ENCODE data around the gene SNCB. TPM values are rescaled to one million over a fixed set of nuclear protein-coding genes. Genes with fewer than 3 reads are reported as not detected.

SNCB gene
- total and polyA plus RNA-seq, 2 of the 13 experiments (the other 11 are each of a cell fraction or from before 2014, with no cell fraction given), result not detected

GRCh38 chr5:176675676-176676360 is 45.5 kb upstream of the SNCB start:
- Histone ChIP-seq H3K4me2 (ENCODE audit: low read depth, low read length) (peak overlapping the region; percentile 55), H2AFZ (ENCODE audit: low read length) (no peak overlapping the region), H3K9ac (ENCODE audit: insufficient read depth, low read depth, low read length) (no peak overlapping the region), H3K36me3 (replicated peaks in 1 of 2; ENCODE audit: control insufficient read depth in 1 of 2, insufficient read depth in 2 of 2, low read length in 2 of 2) (no peaks in the 10 kb centered on the region), H3K79me2 (ENCODE audit: insufficient read depth, low read length) (no peaks in the 10 kb centered on the region), H3K9me3 (ENCODE audit: low read length) (no peaks in the 10 kb centered on the region), H4K20me1 (ENCODE audit: insufficient read depth, low read length) (no peaks in the 10 kb centered on the region), H3K4me1 (ENCODE audit: insufficient read depth, low read length) (peaks cover 39% of the 10 kb centered on the region), H3K27me3 (ENCODE audit: control insufficient read depth in 1 of 2, insufficient read depth in 2 of 2, low read length in 2 of 2) (peaks cover 4 to 6% of the 10 kb centered on the region in 2 experiments; a peak in 3 of 5 replicates), H3K4me3 (replicated peaks in 1 of 3; ENCODE audit: insufficient read depth in 1 of 3, low read depth in 2 of 3, low read length in 3 of 3) (peak overlapping the region in 1 of 3 experiments; percentile 29; a peak in 1 of 6 replicates), H3K27ac (ENCODE audit: extremely low read length, insufficient read depth, low read length) (peak overlapping the region; percentile 12)
- in situ Hi-C loops (cut with HindIII; ENCODE audit: extremely low pct_ligation_motif_present, low pct_unique_long_range_greater_than_20kb) (no loop called here), intact Hi-C loops (cut with micrococcal nuclease; ENCODE audit: unreplicated experiment) (no loop called here)
- FAIRE-seq (peak; percentile 56), DNase-seq (ENCODE audit: low spot score) (peak; percentile 42), ATAC-seq (peak; percentile 29; the same call in 2 of the 3 replicates)
- POLR2A ChIA-PET, result no interaction called here
- CTCF ChIA-PET (ENCODE audit: low intra/inter-chr PET ratio, low total read pairs), result no interaction called here
- BruUV-seq (replicated peaks), result no TSS peak
- 57% methylated on average over 19 of the region's 19 CpGs for WGBS (ENCODE audit: low lambda C conversion rate)
- peak; percentile 53 for TF ChIP-seq CTCF (CRISPR knock-in tag; IDR thresholded peaks at IDR 0.05)
- peak; percentile 44; the same call in 1 of the 2 replicates for TF ChIP-seq ZNF891 (CRISPR knock-in tag; IDR thresholded peaks at IDR 0.05)
- TF ChIP-seq ZSCAN31 (CRISPR knock-in tag; IDR thresholded peaks at IDR 0.05; ENCODE audit: low read depth), result 0 out of 2 replicates have a peak, but pooled peaks have one; percentile 2
- no peak for TF ChIP-seq FOSL2 (CRISPR knock-in tag; IDR thresholded peaks at IDR 0.05)
- TF ChIP-seq ELF1 (CRISPR knock-in tag; IDR thresholded peaks at IDR 0.05), result 0 out of 2 replicates have a peak, but pooled peaks have one; percentile 19
- TF ChIP-seq YEATS4 (CRISPR knock-in tag; IDR thresholded peaks at IDR 0.05; ENCODE audit: borderline replicate concordance), result 0 out of 2 replicates have a peak, but pooled peaks have one; percentile 9
- TF ChIP-seq ZNF800 (CRISPR knock-in tag; IDR thresholded peaks at IDR 0.05), result no peak
- no peak for TF ChIP-seq ZBTB4 (CRISPR knock-in tag; IDR thresholded peaks at IDR 0.05; ENCODE audit: borderline replicate concordance)
- TF ChIP-seq ZNF18 (CRISPR knock-in tag; IDR thresholded peaks at IDR 0.05; ENCODE audit: insufficient replicate concordance), result peak; percentile 25
- TF ChIP-seq XRCC5 (optimal IDR thresholded peaks at IDR 0.05; ENCODE audit: low read length), result peak; percentile 33
- TF ChIP-seq GMEB1 (CRISPR knock-in tag; IDR thresholded peaks at IDR 0.05; ENCODE audit: borderline replicate concordance), result no peak
- no peak for TF ChIP-seq SIX1 (CRISPR knock-in tag; IDR thresholded peaks at IDR 0.05; ENCODE audit: borderline replicate concordance)
